ENCODE data around the gene SCARB1. TPM values are rescaled to one million over a fixed set of nuclear protein-coding genes. Genes with fewer than 3 reads are reported as not detected.
A peak's percentile ranks its signal among the peaks of the same experiment; 100 is the strongest.

Gene SCARB1
- total and polyA plus RNA-seq, 2 of the 13 experiments (the other 11 are each of a cell fraction or from before 2014, with no cell fraction given): 63.4 to 160 TPM

DNA sequence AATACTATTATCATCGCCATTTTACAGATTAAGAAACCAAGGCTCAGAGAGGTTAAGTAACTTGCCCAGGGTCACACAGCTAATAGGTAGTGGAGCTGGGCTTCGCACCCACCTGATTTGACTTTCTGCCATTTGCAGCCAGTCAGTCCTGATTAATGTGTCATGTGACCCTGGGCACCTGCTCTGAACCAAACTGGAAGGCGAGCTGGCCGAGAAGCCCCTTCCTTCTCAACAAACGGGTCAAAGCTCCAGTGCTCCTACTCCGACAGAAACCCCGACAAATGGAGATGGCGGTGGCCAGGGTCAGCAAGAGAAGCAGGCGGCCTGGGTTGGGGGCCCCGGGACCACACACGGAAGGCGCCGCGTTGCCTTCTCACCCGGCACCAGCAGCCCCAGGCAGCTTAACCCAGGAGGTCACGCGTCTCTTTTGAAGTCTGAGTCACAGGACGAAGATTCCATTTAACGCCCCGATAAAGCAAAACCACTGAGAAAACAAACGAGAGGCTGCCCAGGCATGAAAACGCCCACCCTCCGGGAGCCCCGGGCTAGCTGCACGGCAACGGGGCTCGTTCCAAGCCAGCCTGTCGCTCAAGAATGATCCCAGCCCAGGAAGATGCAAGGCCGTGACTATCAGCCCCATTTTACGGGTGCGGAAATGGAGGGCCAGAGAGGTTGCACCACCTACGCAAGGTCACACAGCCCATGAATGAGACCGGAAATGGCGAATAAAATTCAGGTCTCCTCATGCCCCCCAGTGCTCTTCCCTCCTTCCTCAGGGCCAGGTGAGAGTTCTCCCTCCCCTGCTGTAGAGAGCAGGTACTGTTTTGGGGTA, 124.8 kb downstream of the SCARB1 start (continued):
- TF ChIP-seq ZNF451 (CRISPR knock-in tag; IDR thresholded peaks at IDR 0.05) (no peak), ZNF788 (CRISPR knock-in tag; IDR thresholded peaks at IDR 0.05; ENCODE audit: borderline replicate concordance) (peak; percentile 31; the same call in 1 of the 2 replicates), JUND (CRISPR knock-in tag; IDR thresholded peaks at IDR 0.05) (no peak), ZNF430 (CRISPR knock-in tag; IDR thresholded peaks at IDR 0.05) (peak; percentile 53; the same call in 1 of the 2 replicates), MLLT10 (CRISPR knock-in tag; IDR thresholded peaks at IDR 0.05) (no peak), TCF7 (IDR thresholded peaks at IDR 0.05; ENCODE audit: low read depth) (peak; percentile 76; the same call in 1 of the 2 replicates), JUNB (CRISPR knock-in tag; IDR thresholded peaks at IDR 0.05; ENCODE audit: borderline replicate concordance) (no peak), FLYWCH1 (CRISPR knock-in tag; IDR thresholded peaks at IDR 0.05) (no peak), ZNF564 (CRISPR knock-in tag; IDR thresholded peaks at IDR 0.05) (no peak), U2AF2 (IDR thresholded peaks at IDR 0.05; ENCODE audit: low read depth, low read length) (no peak), KDM3A (CRISPR knock-in tag; IDR thresholded peaks at IDR 0.05; ENCODE audit: low read depth) (no peak), TEAD2 (CRISPR knock-in tag; IDR thresholded peaks at IDR 0.05) (no peak), KAT2B (IDR thresholded peaks at IDR 0.05; ENCODE audit: borderline replicate concordance, low read depth, low read length) (no peak), ZNF672 (CRISPR knock-in tag; IDR thresholded peaks at IDR 0.05) (no peak), CCDC6 (CRISPR knock-in tag; IDR thresholded peaks at IDR 0.05) (no peak), SMAD3 (CRISPR knock-in tag; IDR thresholded peaks at IDR 0.05) (no peak), TP53 (CRISPR knock-in tag; conservative IDR thresholded peaks at IDR 0.05) (no peak), HMG20A (CRISPR knock-in tag; IDR thresholded peaks at IDR 0.05; ENCODE audit: borderline replicate concordance) (peak; percentile 57; the same call in 1 of the 2 replicates), ETV6 (CRISPR knock-in tag; conservative IDR thresholded peaks at IDR 0.05) (0 out of 2 replicates have a peak, but pooled peaks have one; percentile 23), MYNN (CRISPR knock-in tag; IDR thresholded peaks at IDR 0.05; ENCODE audit: low read depth) (no peak), KLF11 (CRISPR knock-in tag; IDR thresholded peaks at IDR 0.05) (no peak), ZNF563 (CRISPR knock-in tag; IDR thresholded peaks at IDR 0.05) (no peak), NR2F6 (IDR thresholded peaks at IDR 0.05) (peak; percentile 68), NR2F6 (CRISPR knock-in tag; IDR thresholded peaks at IDR 0.05) (peak; percentile 79), MXD4 (CRISPR knock-in tag; IDR thresholded peaks at IDR 0.05) (no peak), ZNF652 (CRISPR knock-in tag; IDR thresholded peaks at IDR 0.05; ENCODE audit: borderline replicate concordance, low read depth) (no peak), SOX13 (IDR thresholded peaks at IDR 0.05) (no peak), SOX13 (CRISPR knock-in tag; conservative IDR thresholded peaks at IDR 0.05 in 1 of 2, IDR thresholded peaks at IDR 0.05 in 1 of 2) (peak in 1 of 2 experiments; percentile 64; a peak in 2 of 4 replicates), NFKB2 (CRISPR knock-in tag; IDR thresholded peaks at IDR 0.05; ENCODE audit: borderline replicate concordance) (no peak)
- TF ChIP-seq, protein P1, sequence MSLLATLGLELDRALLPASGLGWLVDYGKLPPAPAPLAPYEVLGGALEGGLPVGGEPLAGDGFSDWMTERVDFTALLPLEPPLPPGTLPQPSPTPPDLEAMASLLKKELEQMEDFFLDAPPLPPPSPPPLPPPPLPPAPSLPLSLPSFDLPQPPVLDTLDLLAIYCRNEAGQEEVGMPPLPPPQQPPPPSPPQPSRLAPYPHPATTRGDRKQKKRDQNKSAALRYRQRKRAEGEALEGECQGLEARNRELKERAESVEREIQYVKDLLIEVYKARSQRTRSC (CRISPR knock-in tag; IDR thresholded peaks at IDR 0.05; ENCODE audit: low read depth): no peak
- TF ChIP-seq, protein P2, sequence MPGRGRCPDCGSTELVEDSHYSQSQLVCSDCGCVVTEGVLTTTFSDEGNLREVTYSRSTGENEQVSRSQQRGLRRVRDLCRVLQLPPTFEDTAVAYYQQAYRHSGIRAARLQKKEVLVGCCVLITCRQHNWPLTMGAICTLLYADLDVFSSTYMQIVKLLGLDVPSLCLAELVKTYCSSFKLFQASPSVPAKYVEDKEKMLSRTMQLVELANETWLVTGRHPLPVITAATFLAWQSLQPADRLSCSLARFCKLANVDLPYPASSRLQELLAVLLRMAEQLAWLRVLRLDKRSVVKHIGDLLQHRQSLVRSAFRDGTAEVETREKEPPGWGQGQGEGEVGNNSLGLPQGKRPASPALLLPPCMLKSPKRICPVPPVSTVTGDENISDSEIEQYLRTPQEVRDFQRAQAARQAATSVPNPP (CRISPR knock-in tag; IDR thresholded peaks at IDR 0.05): no peak
